Measurements from ENCODE around the gene KLHDC8B.

- no peak for TF ChIP-seq CTCF (IDR thresholded peaks at IDR 0.05)
- no peak for TF ChIP-seq POLR2A (IDR thresholded peaks at IDR 0.05)
Observed at GRCh38 chr3:49191741-49192140, 20.3 kb downstream of the KLHDC8B start.
